ENCODE measurements around the gene LRP1B. TPM values are rescaled to one million over a fixed set of nuclear protein-coding genes. Genes with fewer than 3 reads are reported as not detected.

The LRP1B gene
- polyA plus RNA-seq, 1 donor = 1.0 TPM

- no peaks in the 10 kb centered on the region for H3K4me1 ChIP-seq (ENCODE audit: control insufficient read depth, insufficient read depth, low read length)
- DNase-seq = no peak
- H3K9me3 ChIP-seq (ENCODE audit: control insufficient read depth, low read depth, low read length) = no peaks in the 10 kb centered on the region
- H3K27me3 ChIP-seq (ENCODE audit: control insufficient read depth, insufficient read depth, low read length) = no peaks in the 10 kb centered on the region
- no peak overlapping the region for H3K27ac ChIP-seq (ENCODE audit: low read length)
- H3K36me3 ChIP-seq (ENCODE audit: control insufficient read depth, insufficient read depth, low read length) = no peaks in the 10 kb centered on the region
- no peak overlapping the region for H3K4me3 ChIP-seq (ENCODE audit: low read length)
These were observed 334.4 kb downstream of the LRP1B start for GRCh38 chr2:141796449-141796848.

GRCh38 chr2:141791521-141791920 lies 339.3 kb downstream of the LRP1B start:
- Histone ChIP-seq H3K4me3 (ENCODE audit: low read length) (no peak overlapping the region), H3K36me3 (ENCODE audit: control insufficient read depth, insufficient read depth, low read length) (no peaks in the 10 kb centered on the region), H3K27ac (ENCODE audit: low read length) (no peak overlapping the region), H3K4me1 (ENCODE audit: control insufficient read depth, insufficient read depth, low read length) (no peaks in the 10 kb centered on the region), H3K9me3 (ENCODE audit: control insufficient read depth, low read depth, low read length) (no peaks in the 10 kb centered on the region), H3K27me3 (ENCODE audit: control insufficient read depth, insufficient read depth, low read length) (no peaks in the 10 kb centered on the region)
- WGBS (ENCODE audit: insufficient coverage, low lambda C conversion rate) = no CpG with 5 or more reads among the region's 2 CpGs
- DNase-seq = no peak

- H3K36me3 ChIP-seq (ENCODE audit: control insufficient read depth, insufficient read depth, low read length) = no peaks in the 10 kb centered on the region
- no peaks in the 10 kb centered on the region for H3K9me3 ChIP-seq (ENCODE audit: control insufficient read depth, low read depth, low read length)
- no peak overlapping the region for H3K4me3 ChIP-seq (ENCODE audit: low read length)
- H3K4me1 ChIP-seq (ENCODE audit: control insufficient read depth, insufficient read depth, low read length) = no peaks in the 10 kb centered on the region
- H3K27me3 ChIP-seq (ENCODE audit: control insufficient read depth, insufficient read depth, low read length) = no peaks in the 10 kb centered on the region
- no CpG with 5 or more reads among the region's 1 CpG for WGBS (ENCODE audit: insufficient coverage, low lambda C conversion rate)
- DNase-seq = no peak
- H3K27ac ChIP-seq (ENCODE audit: low read length) = no peak overlapping the region
These were observed 348.2 kb downstream of the LRP1B start for GRCh38 chr2:141782574-141782973.

GRCh38 chr2:141778315-141778835 lies 352.4 kb downstream of the LRP1B start:
- WGBS (ENCODE audit: insufficient coverage, low lambda C conversion rate) = 100% methylated on average over 1 of the region's 2 CpGs
- no peak for DNase-seq
- no peak overlapping the region for H3K4me3 ChIP-seq (ENCODE audit: low read length)

GRCh38 chr2:141770530-141770929 lies 360.3 kb downstream of the LRP1B start:
- Histone ChIP-seq H3K4me1 (ENCODE audit: control insufficient read depth, insufficient read depth, low read length) (no peaks in the 10 kb centered on the region), H3K36me3 (ENCODE audit: control insufficient read depth, insufficient read depth, low read length) (no peaks in the 10 kb centered on the region), H3K4me3 (ENCODE audit: low read length) (no peak overlapping the region), H3K9me3 (ENCODE audit: control insufficient read depth, low read depth, low read length) (no peaks in the 10 kb centered on the region), H3K27me3 (ENCODE audit: control insufficient read depth, insufficient read depth, low read length) (no peaks in the 10 kb centered on the region), H3K27ac (ENCODE audit: low read length) (no peak overlapping the region)
- WGBS (ENCODE audit: insufficient coverage, low lambda C conversion rate) = no CpG with 5 or more reads among the region's 6 CpGs
- no peak for DNase-seq

More at GRCh38 chr2:141778315-141778835, 352.4 kb downstream of the LRP1B start:
- Histone ChIP-seq H3K27ac (ENCODE audit: low read length) (no peak overlapping the region), H3K27me3 (ENCODE audit: control insufficient read depth, insufficient read depth, low read length) (no peaks in the 10 kb centered on the region), H3K4me1 (ENCODE audit: control insufficient read depth, insufficient read depth, low read length) (no peaks in the 10 kb centered on the region), H3K9me3 (ENCODE audit: control insufficient read depth, low read depth, low read length) (no peaks in the 10 kb centered on the region), H3K36me3 (ENCODE audit: control insufficient read depth, insufficient read depth, low read length) (no peaks in the 10 kb centered on the region)

- Histone ChIP-seq H3K4me3 (ENCODE audit: low read length) (no peak overlapping the region), H3K27ac (ENCODE audit: low read length) (no peak overlapping the region), H3K27me3 (ENCODE audit: control insufficient read depth, insufficient read depth, low read length) (no peaks in the 10 kb centered on the region), H3K36me3 (ENCODE audit: control insufficient read depth, insufficient read depth, low read length) (no peaks in the 10 kb centered on the region), H3K4me1 (ENCODE audit: control insufficient read depth, insufficient read depth, low read length) (no peaks in the 10 kb centered on the region), H3K9me3 (ENCODE audit: control insufficient read depth, low read depth, low read length) (no peaks in the 10 kb centered on the region)
- WGBS (ENCODE audit: insufficient coverage, low lambda C conversion rate) = no CpG with 5 or more reads among the region's 1 CpG
- DNase-seq = no peak
These were observed 363.1 kb downstream of the LRP1B start for GRCh38 chr2:141767691-141768090.

GRCh38 chr2:141767051-141767450 lies 363.8 kb downstream of the LRP1B start:
- H3K9me3 ChIP-seq (ENCODE audit: control insufficient read depth, low read depth, low read length) = no peaks in the 10 kb centered on the region
- no peaks in the 10 kb centered on the region for H3K4me1 ChIP-seq (ENCODE audit: control insufficient read depth, insufficient read depth, low read length)
- H3K27me3 ChIP-seq (ENCODE audit: control insufficient read depth, insufficient read depth, low read length) = no peaks in the 10 kb centered on the region
- DNase-seq = no peak
- no peak overlapping the region for H3K4me3 ChIP-seq (ENCODE audit: low read length)
- no peak overlapping the region for H3K27ac ChIP-seq (ENCODE audit: low read length)
- WGBS (ENCODE audit: insufficient coverage, low lambda C conversion rate) = 100% methylated on average over 1 of the region's 2 CpGs
- H3K36me3 ChIP-seq (ENCODE audit: control insufficient read depth, insufficient read depth, low read length) = no peaks in the 10 kb centered on the region

- Histone ChIP-seq H3K27me3 (ENCODE audit: control insufficient read depth, insufficient read depth, low read length) (no peaks in the 10 kb centered on the region), H3K4me3 (ENCODE audit: low read length) (no peak overlapping the region), H3K36me3 (ENCODE audit: control insufficient read depth, insufficient read depth, low read length) (no peaks in the 10 kb centered on the region), H3K9me3 (ENCODE audit: control insufficient read depth, low read depth, low read length) (no peaks in the 10 kb centered on the region), H3K4me1 (ENCODE audit: control insufficient read depth, insufficient read depth, low read length) (no peaks in the 10 kb centered on the region), H3K27ac (ENCODE audit: low read length) (no peak overlapping the region)
- WGBS (ENCODE audit: insufficient coverage, low lambda C conversion rate) = no CpG with 5 or more reads among the region's 2 CpGs
- no peak for DNase-seq
These were observed 364.6 kb downstream of the LRP1B start for GRCh38 chr2:141766225-141766624.

GRCh38 chr2:141748616-141749015 lies 382.2 kb downstream of the LRP1B start:
- H3K4me1 ChIP-seq (ENCODE audit: control insufficient read depth, insufficient read depth, low read length) = no peaks in the 10 kb centered on the region
- H3K27me3 ChIP-seq (ENCODE audit: control insufficient read depth, insufficient read depth, low read length) = no peaks in the 10 kb centered on the region
- WGBS (ENCODE audit: insufficient coverage, low lambda C conversion rate) = no CpG with 5 or more reads among the region's 1 CpG
- no peak overlapping the region for H3K4me3 ChIP-seq (ENCODE audit: low read length)
- no peak overlapping the region for H3K27ac ChIP-seq (ENCODE audit: low read length)
- DNase-seq = no peak
- H3K9me3 ChIP-seq (ENCODE audit: control insufficient read depth, low read depth, low read length) = no peaks in the 10 kb centered on the region
- H3K36me3 ChIP-seq (ENCODE audit: control insufficient read depth, insufficient read depth, low read length) = no peaks in the 10 kb centered on the region

GRCh38 chr2:141741652-141742051 lies 389.2 kb downstream of the LRP1B start:
- Histone ChIP-seq H3K9me3 (ENCODE audit: control insufficient read depth, low read depth, low read length) (no peaks in the 10 kb centered on the region), H3K4me3 (ENCODE audit: low read length) (no peak overlapping the region), H3K27ac (ENCODE audit: low read length) (no peak overlapping the region), H3K27me3 (ENCODE audit: control insufficient read depth, insufficient read depth, low read length) (no peaks in the 10 kb centered on the region), H3K4me1 (ENCODE audit: control insufficient read depth, insufficient read depth, low read length) (no peaks in the 10 kb centered on the region), H3K36me3 (ENCODE audit: control insufficient read depth, insufficient read depth, low read length) (no peaks in the 10 kb centered on the region)
- DNase-seq = no peak
- WGBS (ENCODE audit: insufficient coverage, low lambda C conversion rate) = 67% methylated on average over 2 of the region's 3 CpGs

GRCh38 chr2:141737492-141738255 lies 393.1 kb downstream of the LRP1B start:
- Histone ChIP-seq H3K27me3 (ENCODE audit: control insufficient read depth, insufficient read depth, low read length) (no peaks in the 10 kb centered on the region), H3K4me1 (ENCODE audit: control insufficient read depth, insufficient read depth, low read length) (no peaks in the 10 kb centered on the region), H3K9me3 (ENCODE audit: control insufficient read depth, low read depth, low read length) (no peaks in the 10 kb centered on the region), H3K4me3 (ENCODE audit: low read length) (no peak overlapping the region), H3K36me3 (ENCODE audit: control insufficient read depth, insufficient read depth, low read length) (no peaks in the 10 kb centered on the region), H3K27ac (ENCODE audit: low read length) (no peak overlapping the region)
- WGBS (ENCODE audit: insufficient coverage, low lambda C conversion rate) = 63% methylated on average over 2 of the region's 3 CpGs
- no peak for DNase-seq

Data from large intestine (tissue), 3 donors.